ENCODE results near the gene IL17B.

DNA sequence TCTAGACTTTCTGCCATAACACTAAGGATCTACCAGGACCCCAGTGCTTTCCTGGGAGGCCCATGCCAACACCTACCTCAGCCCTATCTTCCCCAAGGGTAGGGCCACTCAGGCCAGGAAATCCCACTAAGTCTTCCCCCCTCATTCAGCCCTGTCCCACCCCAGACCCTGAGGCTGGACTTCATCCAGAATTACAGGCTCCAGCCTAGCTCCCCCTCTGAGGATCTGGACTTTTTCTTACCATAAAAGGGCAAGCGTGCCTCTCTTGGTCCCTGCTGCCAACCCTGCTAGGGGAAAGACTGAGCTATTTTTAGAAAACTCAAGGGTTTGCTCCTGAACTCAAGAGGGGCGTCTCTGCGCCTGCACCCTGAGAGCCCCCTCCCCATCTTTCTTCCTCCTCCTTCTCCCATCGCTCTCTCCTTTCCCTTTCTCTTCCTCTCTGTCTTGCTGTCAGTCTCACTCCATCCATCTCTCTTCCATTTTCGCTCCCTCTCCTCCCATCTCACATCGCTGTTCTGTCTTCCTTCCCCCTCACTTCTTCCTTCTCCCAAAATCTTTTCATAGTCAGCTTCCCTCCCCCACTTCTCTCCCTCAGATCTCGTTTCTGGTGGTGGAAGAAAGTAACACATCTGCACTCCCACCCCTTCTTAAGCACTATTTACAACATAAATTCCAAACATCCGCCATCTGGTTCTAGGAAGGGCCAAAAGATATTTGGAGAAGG is 38.1 kb upstream of the IL17B start:
- TF ChIP-seq CTCF (conservative IDR thresholded peaks at IDR 0.05; ENCODE audit: low read length): no peak
- TF ChIP-seq EZH2phosphoT487 (IDR thresholded peaks at IDR 0.05; ENCODE audit: borderline replicate concordance, low read depth, low read length): no peak

Data from OCI-LY7 (cell line).